ENCODE data around the gene GPSM1.

GPSM1 gene

DNA sequence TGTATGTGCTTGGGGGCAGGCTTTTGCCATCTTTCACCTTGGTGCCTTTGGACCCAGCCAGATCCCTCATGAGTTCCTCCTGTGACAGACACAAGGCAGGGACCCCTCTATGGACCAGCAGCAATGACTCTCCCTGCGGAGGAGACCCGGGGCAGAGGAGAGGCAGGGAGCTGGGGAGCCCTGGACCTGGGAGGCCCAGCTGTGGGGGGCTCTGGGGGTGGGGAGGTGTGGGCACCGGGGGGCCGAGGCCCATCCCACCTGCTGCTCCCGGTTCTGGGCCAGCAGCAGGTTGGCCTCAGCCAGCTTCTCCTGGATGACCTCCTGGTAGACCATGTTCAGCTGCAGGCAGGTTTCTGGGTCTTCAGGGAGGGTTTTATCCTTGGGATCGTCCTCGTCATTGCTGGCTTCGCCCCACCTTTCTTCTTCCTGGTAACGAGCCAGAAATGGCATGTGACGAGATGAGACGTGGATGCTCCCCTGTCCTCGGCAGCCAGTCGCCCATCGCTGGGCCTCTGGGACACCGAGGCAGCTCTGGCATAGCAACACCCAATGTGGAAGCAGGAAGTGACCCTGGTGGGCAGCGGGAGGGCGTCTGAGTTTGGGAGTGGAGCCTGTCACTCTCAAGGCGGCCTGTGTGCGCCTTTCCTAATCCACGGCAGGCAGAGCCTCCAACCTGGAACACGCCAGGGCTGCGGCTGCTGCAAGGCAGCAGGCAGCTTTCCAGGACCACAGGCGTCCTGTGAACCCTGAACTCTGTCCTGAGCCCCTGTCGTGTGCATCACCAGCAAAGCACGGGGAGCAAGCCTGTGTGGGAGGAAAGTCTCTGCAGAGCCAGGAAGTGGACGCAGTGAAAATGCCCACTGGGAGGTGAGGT lies 68.2 kb downstream of the GPSM1 start:
- CTCF ChIA-PET, result interaction anchor here (1.0 kb wide), 1 partner anchor 14 kb away, joined by 3 read pairs; no protein-coding TSS in a partner anchor
- POLR2A ChIA-PET, result no interaction called here
- Histone ChIP-seq H3K27ac (ENCODE audit: insufficient read depth in 1 of 2, low read depth in 1 of 2, low read length in 2 of 2, poor library complexity in 1 of 2, severe bottlenecking in 2 of 2) (no peak overlapping the region), H3K9me3 (ENCODE audit: control extremely low read depth in 1 of 5, control insufficient read depth in 4 of 5, insufficient read depth in 2 of 5, low read depth in 1 of 5, low read length in 4 of 5) (no peaks in the 10 kb centered on the region), H3K4me1 (ENCODE audit: control extremely low read depth in 1 of 4, control insufficient read depth in 4 of 4, insufficient read depth in 4 of 4, low read length in 3 of 4) (peaks cover 0 to 21% (median 15%) of the 10 kb centered on the region in 4 experiments), H3K4me3 (ENCODE audit: control insufficient read depth in 1 of 7, extremely low read depth in 1 of 7, insufficient read depth in 4 of 7, low read depth in 2 of 7, low read length in 6 of 7) (no peak overlapping the region), H3K36me3 (ENCODE audit: control insufficient read depth in 4 of 4, insufficient read depth in 4 of 4, low read length in 3 of 4) (peaks cover 3 to 76% (median 56%) of the 10 kb centered on the region in 4 experiments), H3K27me3 (replicated peaks in 2 of 5; ENCODE audit: control insufficient read depth in 4 of 5, insufficient read depth in 5 of 5, low read length in 4 of 5) (no peaks in the 10 kb centered on the region)
- WGBS (ENCODE audit: insufficient coverage), result 97% methylated on average over 17 of the region's 26 CpGs
- no peak for DNase-seq

DNA sequence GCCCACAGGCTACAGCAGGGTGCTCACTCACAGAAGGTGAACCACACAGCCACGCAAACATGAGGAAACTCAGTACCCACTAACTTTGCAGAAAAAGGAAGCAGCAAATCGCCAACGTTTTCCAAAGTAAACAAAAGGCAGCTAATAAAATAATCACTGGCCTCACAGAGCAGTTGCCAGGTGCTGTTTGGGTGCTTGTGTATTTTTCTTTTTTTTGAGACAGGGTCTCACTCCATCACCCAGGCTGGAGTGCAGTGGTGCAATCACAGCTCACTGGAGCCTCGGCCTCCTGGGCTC lies 68.8 kb downstream of the GPSM1 start:
- no peak overlapping the region for H3K4me3 ChIP-seq (ENCODE audit: control insufficient read depth in 1 of 7, extremely low read depth in 1 of 7, insufficient read depth in 4 of 7, low read depth in 2 of 7, low read length in 6 of 7)
- 92% methylated on average over 2 of the region's 4 CpGs for WGBS (ENCODE audit: insufficient coverage)
- CTCF ChIA-PET, result interaction anchor here (1.0 to 1.6 kb wide), 2 partner anchors 11 to 13 kb away, joined by 3 to 5 read pairs; no protein-coding TSS in a partner anchor
- no peaks in the 10 kb centered on the region for H3K27me3 ChIP-seq (replicated peaks in 2 of 5; ENCODE audit: control insufficient read depth in 4 of 5, insufficient read depth in 5 of 5, low read length in 4 of 5)
- DNase-seq, result no peak
- H3K9me3 ChIP-seq (ENCODE audit: control extremely low read depth in 1 of 5, control insufficient read depth in 4 of 5, insufficient read depth in 2 of 5, low read depth in 1 of 5, low read length in 4 of 5), result no peaks in the 10 kb centered on the region
- peaks cover 0 to 22% (median 16%) of the 10 kb centered on the region in 4 experiments for H3K4me1 ChIP-seq (ENCODE audit: control extremely low read depth in 1 of 4, control insufficient read depth in 4 of 4, insufficient read depth in 4 of 4, low read length in 3 of 4)
- H3K36me3 ChIP-seq (ENCODE audit: control insufficient read depth in 4 of 4, insufficient read depth in 4 of 4, low read length in 3 of 4), result peaks cover 3 to 75% (median 55%) of the 10 kb centered on the region in 4 experiments
- H3K27ac ChIP-seq (ENCODE audit: insufficient read depth in 1 of 2, low read depth in 1 of 2, low read length in 2 of 2, poor library complexity in 1 of 2, severe bottlenecking in 2 of 2), result no peak overlapping the region
- POLR2A ChIA-PET, result no interaction called here

DNA sequence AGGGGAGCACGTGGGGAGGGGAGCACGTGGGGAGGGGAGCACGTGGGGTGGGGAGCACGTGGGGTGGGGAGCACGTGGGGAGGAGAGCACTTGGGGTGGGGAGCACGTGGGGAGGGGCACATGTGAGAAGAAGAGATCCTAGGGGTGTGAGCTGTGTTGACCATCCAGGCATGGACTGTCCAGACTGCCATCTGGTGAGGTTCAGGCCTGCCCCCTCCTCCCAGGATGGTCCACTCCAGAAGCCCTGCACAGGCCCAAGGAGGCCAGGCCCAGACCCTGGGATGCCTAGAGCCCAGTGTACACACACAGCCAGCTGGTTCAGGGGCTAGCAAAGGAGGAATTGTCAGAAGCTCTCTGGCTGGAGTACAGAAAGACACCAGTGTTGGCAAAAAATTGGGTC lies 70.3 kb downstream of the GPSM1 start:
- H3K36me3 ChIP-seq (ENCODE audit: control insufficient read depth in 4 of 4, insufficient read depth in 4 of 4, low read length in 3 of 4), result peaks cover 3 to 75% (median 56%) of the 10 kb centered on the region in 4 experiments

DNA sequence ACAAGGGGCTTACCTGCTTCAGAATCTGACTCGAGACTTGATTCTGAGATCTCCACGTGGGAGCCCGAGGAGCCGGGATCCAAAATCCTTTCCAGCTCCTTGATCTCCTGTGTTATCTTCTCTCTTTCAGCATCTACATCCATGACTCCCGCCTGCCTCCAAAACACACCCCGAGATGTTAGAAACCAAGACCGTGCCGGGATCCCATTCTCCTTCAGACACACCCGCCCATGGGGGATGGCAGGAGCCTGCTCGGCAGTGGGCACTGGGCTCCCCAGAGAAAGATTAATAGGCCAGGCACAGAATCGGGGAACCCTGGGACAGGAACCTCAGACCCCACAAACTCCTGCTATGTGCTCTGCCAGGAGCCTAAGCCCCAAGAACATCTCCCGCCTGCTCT lies 70.9 kb downstream of the GPSM1 start:
- CTCF ChIA-PET, result interaction anchor here (1.3 to 1.5 kb wide), 3 partner anchors 10 to 88 kb away, joined by 3 to 6 read pairs (median 3); no protein-coding TSS in a partner anchor
- H3K4me3 ChIP-seq (ENCODE audit: control insufficient read depth in 1 of 7, extremely low read depth in 1 of 7, insufficient read depth in 4 of 7, low read depth in 2 of 7, low read length in 6 of 7), result peak overlapping the region in 1 of 7 experiments; percentile 79
- DNase-seq, result no peak
- POLR2A ChIA-PET, result no interaction called here
- peaks cover 0 to 22% (median 16%) of the 10 kb centered on the region in 4 experiments for H3K4me1 ChIP-seq (ENCODE audit: control extremely low read depth in 1 of 4, control insufficient read depth in 4 of 4, insufficient read depth in 4 of 4, low read length in 3 of 4)
- H3K9me3 ChIP-seq (ENCODE audit: control extremely low read depth in 1 of 5, control insufficient read depth in 4 of 5, insufficient read depth in 2 of 5, low read depth in 1 of 5, low read length in 4 of 5), result no peaks in the 10 kb centered on the region
- peaks cover 3 to 71% (median 51%) of the 10 kb centered on the region in 4 experiments for H3K36me3 ChIP-seq (ENCODE audit: control insufficient read depth in 4 of 4, insufficient read depth in 4 of 4, low read length in 3 of 4)
- no peak overlapping the region for H3K27ac ChIP-seq (ENCODE audit: insufficient read depth in 1 of 2, low read depth in 1 of 2, low read length in 2 of 2, poor library complexity in 1 of 2, severe bottlenecking in 2 of 2)
- WGBS (ENCODE audit: insufficient coverage), result 95% methylated on average over 12 of the region's 12 CpGs
- H3K27me3 ChIP-seq (replicated peaks in 2 of 5; ENCODE audit: control insufficient read depth in 4 of 5, insufficient read depth in 5 of 5, low read length in 4 of 5), result no peaks in the 10 kb centered on the region

More for the DNA sequence above, 70.3 kb downstream of the GPSM1 start:
- no peaks in the 10 kb centered on the region for H3K9me3 ChIP-seq (ENCODE audit: control extremely low read depth in 1 of 5, control insufficient read depth in 4 of 5, insufficient read depth in 2 of 5, low read depth in 1 of 5, low read length in 4 of 5)
- no peak overlapping the region for H3K4me3 ChIP-seq (ENCODE audit: control insufficient read depth in 1 of 7, extremely low read depth in 1 of 7, insufficient read depth in 4 of 7, low read depth in 2 of 7, low read length in 6 of 7)
- H3K4me1 ChIP-seq (ENCODE audit: control extremely low read depth in 1 of 4, control insufficient read depth in 4 of 4, insufficient read depth in 4 of 4, low read length in 3 of 4), result peaks cover 0 to 22% (median 16%) of the 10 kb centered on the region in 4 experiments
- no peaks in the 10 kb centered on the region for H3K27me3 ChIP-seq (replicated peaks in 2 of 5; ENCODE audit: control insufficient read depth in 4 of 5, insufficient read depth in 5 of 5, low read length in 4 of 5)
- no peak for DNase-seq
- ChIA-PET CTCF (interaction anchor here (0.6 to 1.6 kb wide), 6 partner anchors 10 to 43 kb away, joined by 3 to 7 read pairs (median 3); partner anchors contain the start of genes DNLZ, ENTR1 and PMPCA), POLR2A (no interaction called here)
- WGBS (ENCODE audit: insufficient coverage), result no CpG with 5 or more reads among the region's 6 CpGs
- H3K27ac ChIP-seq (ENCODE audit: insufficient read depth in 1 of 2, low read depth in 1 of 2, low read length in 2 of 2, poor library complexity in 1 of 2, severe bottlenecking in 2 of 2), result no peak overlapping the region

DNA sequence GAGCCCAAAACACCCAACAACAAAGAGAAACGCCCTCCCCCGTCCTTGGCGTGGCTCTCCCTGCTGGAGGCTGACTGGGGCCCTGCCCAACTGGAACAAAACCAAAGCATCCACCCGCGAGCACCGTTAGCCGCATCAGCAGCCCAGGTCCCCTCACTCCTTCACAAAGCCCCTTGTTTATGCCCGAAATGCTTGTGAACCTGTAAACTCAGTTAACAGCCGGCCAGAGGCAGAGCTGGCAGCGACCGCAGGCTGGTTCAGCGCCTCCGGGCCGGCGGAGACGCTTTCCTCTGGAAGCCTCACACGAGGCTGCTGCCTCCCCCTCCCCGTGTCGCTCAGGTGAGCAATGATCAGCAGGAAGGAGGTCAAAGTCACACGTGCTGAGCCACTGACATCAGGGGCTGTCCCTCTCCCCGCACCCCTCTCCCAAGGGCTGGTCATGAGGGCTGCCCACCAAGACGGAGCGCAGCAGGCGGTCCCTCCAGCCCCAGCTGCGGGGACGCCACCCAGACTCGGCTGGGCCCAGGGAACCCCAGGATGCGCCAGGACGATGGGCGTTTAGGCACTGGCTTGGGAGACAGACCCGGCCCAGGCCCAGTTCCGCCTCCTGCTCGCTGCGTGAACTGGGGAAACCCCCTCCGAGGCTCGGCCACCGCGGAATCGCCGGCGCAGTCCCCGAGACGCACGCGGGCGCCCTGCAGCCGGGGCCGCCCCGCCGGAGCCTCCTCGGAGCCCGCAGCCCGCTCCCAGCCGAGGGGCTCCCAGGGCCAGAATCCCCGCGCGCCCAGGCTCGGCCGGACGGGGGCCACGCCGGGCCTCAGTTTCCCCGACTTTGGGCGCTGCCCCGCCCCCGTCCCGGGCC lies 72.1 kb downstream of the GPSM1 start:
- POLR2A ChIA-PET, result no interaction called here
- CTCF ChIA-PET, result interaction anchor here (1.0 to 1.4 kb wide), 4 partner anchors 11 to 89 kb away, joined by 3 to 6 read pairs (median 3); no protein-coding TSS in a partner anchor
- Histone ChIP-seq H3K27ac (ENCODE audit: insufficient read depth in 1 of 2, low read depth in 1 of 2, low read length in 2 of 2, poor library complexity in 1 of 2, severe bottlenecking in 2 of 2) (peak overlapping the region in 1 of 2 experiments; percentile 63), H3K27me3 (replicated peaks in 2 of 5; ENCODE audit: control insufficient read depth in 4 of 5, insufficient read depth in 5 of 5, low read length in 4 of 5) (no peaks in the 10 kb centered on the region), H3K4me3 (ENCODE audit: control insufficient read depth in 1 of 7, extremely low read depth in 1 of 7, insufficient read depth in 4 of 7, low read depth in 2 of 7, low read length in 6 of 7) (peak overlapping the region; percentile 64 to 87 (median 77)), H3K4me1 (ENCODE audit: control extremely low read depth in 1 of 4, control insufficient read depth in 4 of 4, insufficient read depth in 4 of 4, low read length in 3 of 4) (peaks cover 0 to 22% (median 20%) of the 10 kb centered on the region in 4 experiments), H3K36me3 (ENCODE audit: control insufficient read depth in 4 of 4, insufficient read depth in 4 of 4, low read length in 3 of 4) (peaks cover 3 to 70% (median 47%) of the 10 kb centered on the region in 4 experiments), H3K9me3 (ENCODE audit: control extremely low read depth in 1 of 5, control insufficient read depth in 4 of 5, insufficient read depth in 2 of 5, low read depth in 1 of 5, low read length in 4 of 5) (no peaks in the 10 kb centered on the region)
- whole genome bisulfite sequencing (ENCODE audit: insufficient coverage), result 4% methylated on average over 55 of the region's 67 CpGs
- DNase-seq, result peak; percentile 20 to 69 (median 68)

DNA sequence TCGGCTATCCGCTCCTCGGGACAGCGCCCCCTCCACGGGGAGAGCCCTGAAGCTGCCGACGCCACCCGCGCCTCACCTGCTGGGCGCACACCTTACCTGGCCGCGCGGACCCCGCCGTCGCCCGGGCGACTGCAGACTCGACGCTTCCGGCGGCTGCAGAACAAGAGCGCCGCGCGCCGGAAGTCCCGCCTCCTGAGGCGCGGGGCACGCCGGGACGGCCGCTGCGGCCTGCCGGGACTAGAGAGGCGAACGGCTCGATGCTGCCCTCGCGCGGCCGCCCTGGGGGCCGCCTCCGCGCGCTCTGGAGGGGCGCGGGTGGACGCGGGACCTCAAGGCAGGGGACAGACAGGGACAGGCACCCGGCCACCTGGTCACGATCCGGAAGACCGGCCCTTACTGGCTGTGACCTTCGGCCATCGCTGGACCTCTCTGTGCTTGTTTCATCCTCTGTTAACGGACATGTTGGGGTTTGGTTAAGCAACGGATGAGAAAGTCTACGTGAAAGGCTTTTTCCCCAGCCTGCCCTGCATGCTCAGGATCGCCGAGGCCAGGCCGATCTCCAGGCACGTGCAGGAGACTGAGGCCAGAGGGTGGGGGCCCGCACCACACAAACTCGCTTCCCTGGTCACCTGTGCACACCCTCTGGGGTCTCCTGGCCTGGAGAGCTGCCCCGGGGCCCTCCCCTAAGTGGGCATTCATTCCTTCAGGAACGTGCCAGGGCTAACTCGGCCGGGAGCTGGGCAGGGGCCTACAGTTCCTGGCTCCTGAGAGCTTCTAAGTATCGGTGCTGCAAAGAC lies 72.9 kb downstream of the GPSM1 start, which contains the start of gene SNAPC4:
Gene SNAPC4, minus strand, starts transcription at position 133 of the 797 bp plus-strand sequence. CDS start 1,742 bp downstream, outside the sequence.
- Histone ChIP-seq H3K4me3 (ENCODE audit: control insufficient read depth in 1 of 7, extremely low read depth in 1 of 7, insufficient read depth in 4 of 7, low read depth in 2 of 7, low read length in 6 of 7) (peak within 1 kb of the TSS; percentile 64 to 87 (median 77)), H3K9me3 (ENCODE audit: control extremely low read depth in 1 of 5, control insufficient read depth in 4 of 5, insufficient read depth in 2 of 5, low read depth in 1 of 5, low read length in 4 of 5) (no peaks in the 10 kb centered on the region), H3K27ac (ENCODE audit: insufficient read depth in 1 of 2, low read depth in 1 of 2, low read length in 2 of 2, poor library complexity in 1 of 2, severe bottlenecking in 2 of 2) (peak within 1 kb of the TSS in 1 of 2 experiments; percentile 63), H3K4me1 (ENCODE audit: control extremely low read depth in 1 of 4, control insufficient read depth in 4 of 4, insufficient read depth in 4 of 4, low read length in 3 of 4) (peaks cover 0 to 22% (median 20%) of the 10 kb centered on the region in 4 experiments), H3K27me3 (replicated peaks in 2 of 5; ENCODE audit: control insufficient read depth in 4 of 5, insufficient read depth in 5 of 5, low read length in 4 of 5) (no peaks in the 10 kb centered on the region), H3K36me3 (ENCODE audit: control insufficient read depth in 4 of 4, insufficient read depth in 4 of 4, low read length in 3 of 4) (peaks cover 3 to 70% (median 47%) of the 10 kb centered on the region in 4 experiments)
- ChIA-PET CTCF (interaction anchor here (0.9 to 2.4 kb wide), 10 partner anchors 7 to 91 kb away, joined by 3 to 22 read pairs (median 6); partner anchors contain the start of gene DNLZ), POLR2A (no interaction called here)
- DNase-seq, result peak; percentile 84 to 90 (median 88)
- WGBS (ENCODE audit: insufficient coverage), result 5% methylated on average over 55 of the region's 71 CpGs
